Activated gamma-delta T cell treated with anti-CD3 and anti-CD28 coated beads, Interleukin-2, amount 50 U/mL, for 16 hours (primary cell): ENCODE results near the gene SLIRP.
A peak's percentile ranks its signal among the peaks of the same experiment; 100 is the strongest.
"Not testable (repeated sequence)": the region's sequence is repeated elsewhere in the genome, so short reads cannot be mapped to it uniquely, and the experiment has no call there.

ENCODE experiments used
- DNase-seq: peaks from one replicate; pipeline ENCODE4 v3.0.0-alpha.2; 2020; ENCODE audit warnings: low read depth

Gene SLIRP

DNA sequence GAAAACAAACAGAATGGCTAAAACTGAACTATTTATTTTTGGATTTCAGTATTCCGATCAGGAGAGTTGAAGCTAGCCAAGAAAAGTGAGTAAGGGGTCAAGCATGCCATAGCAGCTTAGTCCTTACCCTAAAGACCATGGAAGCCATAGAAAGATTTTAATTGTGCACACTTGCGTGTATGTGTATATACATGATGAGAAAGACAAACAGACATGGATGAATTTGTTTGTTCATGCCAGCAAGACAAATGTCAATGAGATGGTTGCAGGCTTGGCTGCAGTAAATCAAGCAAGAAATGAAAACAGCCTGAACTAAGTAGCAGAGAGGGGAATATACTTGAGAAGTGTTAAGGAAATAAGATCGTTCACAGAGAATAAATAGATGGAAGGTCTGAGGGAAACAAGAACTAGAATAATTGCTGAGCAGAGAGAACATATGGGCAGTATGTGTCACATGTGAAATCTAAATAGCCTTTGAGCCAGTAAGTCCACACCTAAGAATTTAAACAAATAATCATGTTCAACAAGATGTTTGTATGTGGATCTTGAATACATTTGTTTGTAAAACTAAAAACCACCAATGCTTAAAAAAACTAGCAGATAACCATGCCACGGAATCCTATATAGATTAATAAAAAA, 38.3 kb downstream of the SLIRP start:
- no peak for DNase-seq

DNA sequence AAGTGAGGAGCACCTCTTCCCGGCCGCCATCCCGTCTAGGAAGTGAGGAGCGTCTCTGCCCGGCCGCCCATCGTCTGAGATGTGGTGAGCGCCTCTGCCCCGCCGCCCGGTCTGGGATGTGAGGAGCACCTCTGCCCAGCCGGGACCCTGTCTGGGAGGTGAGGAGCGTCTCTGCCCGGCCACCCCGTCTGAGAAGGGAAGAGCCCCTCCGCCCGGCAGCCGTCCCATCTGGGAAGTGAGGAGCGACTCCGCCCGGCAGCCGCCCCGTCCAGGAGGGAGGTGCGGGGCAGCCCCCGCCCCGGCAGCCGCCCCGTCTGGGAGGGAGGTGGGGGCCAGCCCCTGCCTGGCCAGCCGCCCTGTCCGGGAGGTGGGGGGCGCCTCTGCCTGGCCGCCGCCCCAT, 39.5 kb downstream of the SLIRP start:
- DNase-seq: not testable (repeated sequence)

GRCh38 chr14:77752266-77752665, 44.4 kb downstream of the SLIRP start:
- no peak for DNase-seq

DNA sequence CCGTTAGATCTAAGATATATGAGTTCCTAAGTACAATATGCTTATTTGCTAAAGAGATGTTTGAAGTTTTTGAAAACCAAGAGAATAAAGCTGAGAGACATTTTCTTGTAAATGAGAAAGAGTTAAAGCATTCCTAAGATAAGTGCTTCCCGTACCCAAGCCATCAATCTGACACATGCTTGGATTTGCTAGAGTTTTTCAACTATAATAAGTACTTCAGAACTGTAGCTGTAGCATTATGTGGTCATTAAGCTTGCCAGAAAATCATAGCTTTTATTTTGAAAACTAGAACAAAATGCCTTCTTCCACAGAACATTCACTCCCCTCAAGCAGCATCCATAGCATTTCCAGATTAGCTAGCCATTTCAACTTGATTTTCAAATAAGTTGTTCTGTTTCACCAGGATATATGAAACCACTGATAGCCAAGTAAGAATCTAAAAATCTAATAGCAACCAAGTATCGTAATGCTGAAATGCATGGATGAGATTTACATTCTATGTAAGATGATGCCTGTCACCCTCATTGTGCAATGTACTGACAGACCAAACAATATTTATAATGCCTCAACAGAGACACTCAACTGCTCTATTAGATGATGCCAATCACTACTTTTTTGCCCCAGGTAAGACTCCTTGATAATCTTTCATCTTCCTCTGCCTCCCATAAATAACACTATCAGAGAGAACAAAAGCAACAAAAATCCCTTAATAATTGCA, 45.1 kb downstream of the SLIRP start:
- DNase-seq: no peak

DNA sequence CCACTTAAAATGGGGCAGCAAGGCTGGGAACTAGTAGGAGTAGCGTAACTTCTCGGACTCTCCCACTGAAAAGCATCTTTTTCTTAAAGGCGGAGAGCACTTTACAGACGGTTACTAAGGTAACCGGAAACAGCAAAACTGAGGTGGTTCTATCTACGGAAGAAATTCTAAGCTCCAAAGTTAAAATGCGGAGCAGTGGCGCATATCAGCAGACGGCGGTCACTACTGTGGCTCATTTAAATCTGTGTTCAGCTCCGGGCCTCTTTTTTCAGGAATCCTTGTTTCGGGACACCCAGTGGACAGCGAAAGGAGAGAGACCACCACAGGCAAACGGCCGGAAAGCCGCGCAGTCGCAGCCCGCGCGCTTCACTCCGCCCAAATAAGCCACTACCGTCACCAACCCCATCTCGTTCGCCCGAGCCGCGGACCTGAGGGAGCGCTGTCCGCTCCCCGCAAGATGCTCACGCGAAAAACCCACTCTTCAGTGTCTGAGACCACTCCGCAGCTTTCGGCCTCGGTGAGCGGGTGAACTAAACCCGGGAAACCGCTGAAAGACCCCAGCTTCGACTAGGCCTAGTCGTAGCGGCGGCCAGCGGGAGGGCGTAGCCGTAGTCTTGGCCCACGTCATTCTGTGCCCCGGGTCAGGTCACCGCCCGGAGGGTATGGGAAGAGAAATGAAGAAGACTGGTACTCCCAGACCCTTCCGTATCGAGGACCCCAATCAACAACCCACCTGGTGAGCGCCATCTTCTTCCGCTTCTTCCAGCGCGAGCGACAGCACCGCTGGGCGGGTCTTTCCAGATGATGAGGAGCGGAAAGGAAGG, 52.7 kb downstream of the SLIRP start, which contains the start of gene SNW1:
SNW1 (minus strand) TSS at position 776 of the 824 bp plus-strand sequence; CDS start at position 747, 29 bp downstream.
- peak; percentile 85 for DNase-seq

DNA sequence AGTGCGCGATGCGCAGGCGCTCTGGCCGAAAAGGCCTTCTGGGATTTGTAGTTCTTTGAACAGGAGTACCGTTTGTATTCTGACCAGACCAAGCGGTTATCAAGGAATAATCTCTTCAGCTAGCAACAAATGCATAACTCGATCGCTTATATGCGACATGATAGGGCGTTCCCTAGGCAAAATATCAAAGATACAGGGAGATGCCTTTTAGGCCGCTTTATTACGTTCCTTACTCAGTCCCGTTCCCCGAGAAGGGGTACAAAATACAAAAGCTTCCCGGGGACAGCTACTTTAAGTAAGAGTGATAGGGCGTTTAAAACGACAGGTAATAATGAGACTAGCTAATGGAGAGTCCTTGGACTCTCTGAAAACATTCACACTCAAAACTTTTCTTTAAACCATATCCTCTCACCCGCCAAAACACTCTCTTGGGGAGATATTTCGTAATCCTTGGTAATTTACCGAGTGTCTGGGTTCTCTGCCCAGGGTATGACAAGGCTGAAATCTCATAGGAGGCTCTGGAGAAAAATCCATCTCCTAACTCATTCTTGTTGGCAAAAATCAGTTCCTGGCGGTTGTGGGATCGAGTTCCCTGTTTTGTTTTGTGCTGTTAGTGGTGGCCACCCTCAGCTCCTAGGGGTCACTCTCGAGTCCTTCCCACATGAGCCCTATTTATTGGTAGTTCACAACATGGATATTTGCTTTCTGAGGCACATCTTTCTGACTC, 53.5 kb downstream of the SLIRP start:
- no peak for DNase-seq

GRCh38 chr14:77763316-77763715, 55.4 kb downstream of the SLIRP start:
- no peak for DNase-seq

DNA sequence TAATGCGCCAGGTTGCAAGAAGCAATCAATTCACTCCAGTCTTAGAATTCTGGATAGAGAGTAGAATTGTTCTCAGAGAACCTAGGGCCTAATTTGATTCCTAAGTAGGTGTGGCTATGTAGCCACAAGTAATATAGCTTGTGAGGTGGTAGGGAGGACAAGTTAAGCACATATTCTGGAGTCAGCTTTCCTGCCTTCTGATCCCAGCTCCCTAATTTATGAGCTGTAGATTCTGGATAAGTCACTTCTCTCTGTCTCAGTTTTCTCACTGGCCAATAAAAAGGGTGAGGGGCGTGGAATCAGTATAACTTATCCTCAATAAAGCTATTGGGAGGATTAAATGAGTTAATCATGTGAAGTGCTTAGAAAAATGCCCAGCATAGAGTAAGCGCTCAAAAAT, 56.1 kb downstream of the SLIRP start:
- DNase-seq: no peak
